Right lobe of liver (tissue), 6 donors: ENCODE data around the gene SH2D7. TPM values are rescaled to one million over a fixed set of nuclear protein-coding genes. Genes with fewer than 3 reads are reported as not detected.

Experiments used
- ATAC-seq, 4 donors: fragments of 200-7000 bp; cut with Tn5 transposase; one replicate each; pipeline ENCODE4 v1.9.1; 2020; ENCODE audit warnings: mild to moderate bottlenecking in 4 of 4, moderate library complexity in 4 of 4
- DNase-seq, 3 donors: peaks; one replicate each; pipeline ENCODE4 v3.0.0-alpha.2; 2020
- H3K27ac ChIP-seq, 3 donors: fragments of 200-600 bp; one replicate each; pipeline ENCODE4 v1.8.0; 2022
- H3K27me3 ChIP-seq, 2 donors: fragments of 200-600 bp; one replicate each; pipeline ENCODE4 v1.8.0; 2022
- H3K36me3 ChIP-seq, 4 donors: fragments of 200-600 bp; sonication (generic) in 1 of 4; one replicate each; pipeline versions ENCODE4 v1.5.1 to v1.8.0; 2017 to 2022; ENCODE audit warnings: control low read depth in 1 of 4
- H3K4me1 ChIP-seq, 4 donors: fragments of 200-600 bp; sonication (generic) in 1 of 4; one replicate each; pipeline versions ENCODE4 v1.5.1 to v1.8.0; 2017 to 2022; ENCODE audit warnings: control low read depth in 1 of 4
- H3K4me3 ChIP-seq, 3 donors: fragments of 200-600 bp; one replicate each; pipeline ENCODE4 v1.8.0; 2022
- H3K9me3 ChIP-seq, 4 donors: fragments of 200-600 bp; sonication (generic) in 1 of 4; one replicate each; pipeline versions ENCODE4 v1.5.1 to v1.8.0; 2017 to 2022; ENCODE audit warnings: control low read depth in 1 of 4
- POLR2A ChIP-seq: fragments of 450-650 bp; IDR thresholded peaks from one replicate; pipeline ENCODE4 v1.6.1; 2017; ENCODE audit warnings: antibody characterized with exemption, mild to moderate bottlenecking
- WGBS: methylation state at CpG from one replicate; pipeline ENCODE4 v1.1.6; 2018; ENCODE audit warnings: low coverage, low lambda C conversion rate; ENCODE audit not compliant: insufficient coverage; ENCODE audit errors: missing lambda C conversion rate; 5-methylcytosine and 5-hydroxymethylcytosine counted together
- intact Hi-C, 2 donors: fragments of 100-400 bp; cut with DNase I; formaldehyde crosslinking; loops; one replicate each; pipeline versions ENCODE4 v1.11.2 to v1.14.1; 2022
- total RNA-seq, 6 experiments: library from RNA; depleted of rRNA in 2 of 6; stranded (reverse); fragments of >200 nt in 2 of 6; fragmentation: NEBNext Ultra II Directional in 3 of 6; extraction: Animal tissue kit (Norgen Biotek cat#: 25700) in 3 of 6; gene quantifications; one replicate each; pipeline versions ENCODE4 v1.1.0 to v1.2.4, GENCODE V29; 2016 to 2023
- TF ChIP-seq, protein P1 (sequence below), 4 donors: fragments of 200-600 bp in 3 of 4; fragments of 450-650 bp in 1 of 4; IDR thresholded peaks; one replicate each; pipeline versions ENCODE4 v1.5.1 to v1.8.0; 2016 to 2022; ENCODE audit warnings: antibody characterized with exemption in 4 of 4, mild to moderate bottlenecking in 2 of 4
- donor health status: DM: no; HTN: yes; CAD: no.
- donor health status: DM: no; HTN: no; CAD: no.
- donor health status: DM: no; HTN: no; CAD: no.
- donor health status: DM: no; HTN: yes; CAD: no.
- donor health status: DM: no; HTN: yes; CAD: no.

Gene SH2D7
- total RNA-seq, 6 experiments from 2014 or later, result not detected

- TF ChIP-seq POLR2A, result no peak
- TF ChIP-seq, protein P1, sequence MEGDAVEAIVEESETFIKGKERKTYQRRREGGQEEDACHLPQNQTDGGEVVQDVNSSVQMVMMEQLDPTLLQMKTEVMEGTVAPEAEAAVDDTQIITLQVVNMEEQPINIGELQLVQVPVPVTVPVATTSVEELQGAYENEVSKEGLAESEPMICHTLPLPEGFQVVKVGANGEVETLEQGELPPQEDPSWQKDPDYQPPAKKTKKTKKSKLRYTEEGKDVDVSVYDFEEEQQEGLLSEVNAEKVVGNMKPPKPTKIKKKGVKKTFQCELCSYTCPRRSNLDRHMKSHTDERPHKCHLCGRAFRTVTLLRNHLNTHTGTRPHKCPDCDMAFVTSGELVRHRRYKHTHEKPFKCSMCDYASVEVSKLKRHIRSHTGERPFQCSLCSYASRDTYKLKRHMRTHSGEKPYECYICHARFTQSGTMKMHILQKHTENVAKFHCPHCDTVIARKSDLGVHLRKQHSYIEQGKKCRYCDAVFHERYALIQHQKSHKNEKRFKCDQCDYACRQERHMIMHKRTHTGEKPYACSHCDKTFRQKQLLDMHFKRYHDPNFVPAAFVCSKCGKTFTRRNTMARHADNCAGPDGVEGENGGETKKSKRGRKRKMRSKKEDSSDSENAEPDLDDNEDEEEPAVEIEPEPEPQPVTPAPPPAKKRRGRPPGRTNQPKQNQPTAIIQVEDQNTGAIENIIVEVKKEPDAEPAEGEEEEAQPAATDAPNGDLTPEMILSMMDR (IDR thresholded peaks at IDR 0.05), result no peak
- 86% methylated on average over 9 of the region's 11 CpGs for WGBS
- no peaks in the 10 kb centered on the region for H3K36me3 ChIP-seq
- peaks cover 0 to 22% (median 4%) of the 10 kb centered on the region in 4 donors for H3K4me1 ChIP-seq
- H3K27me3 ChIP-seq, result no peaks in the 10 kb centered on the region
- no peaks in the 10 kb centered on the region for H3K9me3 ChIP-seq
- H3K4me3 ChIP-seq, result no peak overlapping the region
- H3K27ac ChIP-seq, result no peak overlapping the region
- ATAC-seq (no peak), DNase-seq (no peak)
- intact Hi-C loops, result no loop called here
Measured at GRCh38 chr15:78079298-78080087, 12.9 kb upstream of the SH2D7 start.

DNA sequence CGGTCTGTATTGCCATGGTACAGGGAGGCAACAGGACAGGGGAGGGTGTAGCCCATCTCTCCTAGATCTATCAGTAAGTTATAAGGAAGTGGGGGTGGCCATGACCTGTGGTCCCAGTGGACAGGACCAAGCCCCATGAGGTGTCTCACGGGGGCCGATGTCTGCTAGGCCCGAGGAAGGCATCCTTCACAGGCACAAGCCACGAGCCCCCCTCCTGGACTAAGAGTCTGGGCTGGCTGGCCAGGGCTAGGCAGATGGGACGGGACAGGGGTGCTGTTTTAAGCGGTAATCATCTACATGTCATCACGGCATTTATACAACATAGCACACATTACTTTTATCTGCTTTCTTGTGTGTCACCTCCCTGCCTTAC is 12.3 kb upstream of the SH2D7 start:
- Histone ChIP-seq H3K27me3 (no peaks in the 10 kb centered on the region), H3K4me1 (peaks cover 0 to 19% (median 3%) of the 10 kb centered on the region in 4 donors), H3K36me3 (no peaks in the 10 kb centered on the region), H3K4me3 (no peak overlapping the region), H3K9me3 (no peaks in the 10 kb centered on the region), H3K27ac (no peak overlapping the region)
- intact Hi-C loops, result no loop called here
- 98% methylated on average over 6 of the region's 8 CpGs for WGBS
- TF ChIP-seq POLR2A, result no peak
- DNase-seq (no peak), ATAC-seq (no peak)

GRCh38 chr15:78082106-78082742 is 10.1 kb upstream of the SH2D7 start:
- 75% methylated on average over 2 of the region's 5 CpGs for WGBS
- ATAC-seq, result peak in 3 of 4 donors; percentile 23 to 57 (median 44)
- Histone ChIP-seq H3K4me1 (peaks cover 0 to 6% (median 0%) of the 10 kb centered on the region in 4 donors), H3K4me3 (no peak overlapping the region), H3K9me3 (no peaks in the 10 kb centered on the region), H3K27ac (no peak overlapping the region), H3K27me3 (no peaks in the 10 kb centered on the region), H3K36me3 (no peaks in the 10 kb centered on the region)
- no peak for TF ChIP-seq POLR2A
- TF ChIP-seq, protein P1 (IDR thresholded peaks at IDR 0.05), result no peak
- DNase-seq, result no peak
- intact Hi-C loops, result no loop called here

DNA sequence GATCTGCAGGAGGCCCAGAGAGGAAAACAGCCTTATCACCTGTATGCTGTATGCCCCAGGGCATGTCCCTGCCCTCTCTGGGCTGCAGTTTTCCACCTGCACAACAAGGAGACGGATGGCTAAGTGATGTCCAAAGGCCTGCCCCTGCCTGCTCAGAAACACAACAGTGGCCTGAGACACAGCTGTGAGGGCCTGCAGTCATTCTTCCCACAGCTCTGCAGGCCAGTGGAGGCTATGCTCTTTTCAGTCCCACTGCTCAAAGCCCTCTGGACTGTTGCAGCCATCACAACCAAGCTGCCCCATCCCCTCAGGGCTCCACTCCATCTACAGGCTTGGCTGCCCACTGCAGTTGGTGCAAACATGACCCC is 9.6 kb upstream of the SH2D7 start:
- WGBS, result no CpG with 5 or more reads among the region's 1 CpG
- TF ChIP-seq, protein P1 (IDR thresholded peaks at IDR 0.05), result no peak
- TF ChIP-seq POLR2A, result no peak
- Histone ChIP-seq H3K4me3 (no peak overlapping the region), H3K36me3 (no peaks in the 10 kb centered on the region), H3K27ac (no peak overlapping the region), H3K27me3 (no peaks in the 10 kb centered on the region), H3K4me1 (peaks cover 0 to 5% (median 0%) of the 10 kb centered on the region in 4 donors), H3K9me3 (no peaks in the 10 kb centered on the region)
- DNase-seq (no peak), ATAC-seq (peak in 1 of 4 donors; percentile 3)
- intact Hi-C loops, result no loop called here

- Histone ChIP-seq H3K4me1 (peaks cover 0 to 2% (median 0%) of the 10 kb centered on the region in 4 donors), H3K36me3 (no peaks in the 10 kb centered on the region), H3K9me3 (no peaks in the 10 kb centered on the region), H3K27ac (no peak overlapping the region), H3K27me3 (no peaks in the 10 kb centered on the region), H3K4me3 (no peak overlapping the region)
- no peak for DNase-seq
- ATAC-seq, result no peak
- intact Hi-C loops, result no loop called here
- TF ChIP-seq POLR2A, result no peak
- TF ChIP-seq, protein P1 (IDR thresholded peaks at IDR 0.05), result no peak
- WGBS, result 88% methylated on average over 4 of the region's 4 CpGs
Measured at GRCh38 chr15:78083186-78083585, 9.2 kb upstream of the SH2D7 start.
